Measurements from ENCODE around the gene ASTN1.

Gene ASTN1

DNA sequence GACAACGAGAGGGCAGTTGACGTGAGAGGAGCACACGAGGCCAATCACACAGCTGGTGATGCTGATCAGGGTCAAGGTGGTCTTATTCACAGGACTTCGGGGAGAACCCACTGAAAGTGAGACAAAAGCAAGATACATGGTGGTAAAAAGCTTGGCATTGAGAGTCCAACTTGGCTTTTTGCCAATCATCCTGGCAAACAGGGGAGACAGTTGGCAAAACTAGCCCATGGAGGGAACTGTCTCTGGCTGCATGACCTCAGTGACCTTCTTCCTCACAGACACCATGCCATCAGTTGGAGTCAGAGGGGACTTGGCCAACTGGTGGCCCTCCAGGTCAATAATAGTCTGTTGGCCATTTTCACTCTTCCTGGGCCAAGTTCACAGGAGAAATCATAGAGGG is 139.9 kb downstream of the ASTN1 start:
- DNase-seq: no peak

DNA sequence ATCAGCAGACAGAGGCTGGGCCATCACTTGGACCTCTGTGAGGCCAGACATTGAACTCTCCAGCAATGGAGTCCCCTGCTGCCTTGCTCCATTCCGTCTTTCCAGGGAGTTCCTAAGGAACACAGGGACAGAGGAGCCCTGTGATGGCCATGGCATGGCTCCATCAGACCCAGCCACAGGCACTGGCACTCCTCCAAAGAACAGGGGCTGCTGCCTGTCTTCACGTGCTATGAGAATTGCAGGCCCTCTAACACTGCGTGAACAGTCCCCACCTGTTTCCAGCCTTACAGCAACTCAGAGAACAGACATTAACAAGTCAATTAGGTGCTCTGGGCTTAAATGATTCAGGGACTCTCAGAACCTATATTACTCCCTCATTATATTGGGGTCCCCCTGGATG is 140.8 kb downstream of the ASTN1 start:
- DNase-seq: peak; percentile 100

DNA sequence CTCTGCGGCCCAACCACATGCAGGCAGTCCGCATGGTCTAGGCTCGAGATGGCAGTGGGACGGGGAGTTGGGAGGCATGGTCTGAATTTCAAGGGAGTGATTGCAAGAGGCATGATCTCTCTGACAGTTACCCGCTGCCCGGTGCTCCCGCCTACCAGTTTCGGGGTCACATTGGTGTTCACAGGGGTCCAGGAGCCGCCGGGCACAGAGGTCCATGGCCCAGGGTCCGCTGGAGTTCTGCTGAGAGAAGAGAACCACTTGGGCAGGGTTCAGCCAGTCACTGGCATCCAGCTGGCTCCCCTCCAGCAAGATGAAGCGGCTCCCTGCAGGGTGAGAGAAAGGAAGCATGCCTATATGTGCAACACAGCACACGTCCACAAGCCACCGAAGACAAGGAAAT is 141.3 kb downstream of the ASTN1 start:
- no peak for DNase-seq

GRCh38 chr1:177021687-177022086 is 142.8 kb downstream of the ASTN1 start:
- peak; percentile 99 for DNase-seq

DNA sequence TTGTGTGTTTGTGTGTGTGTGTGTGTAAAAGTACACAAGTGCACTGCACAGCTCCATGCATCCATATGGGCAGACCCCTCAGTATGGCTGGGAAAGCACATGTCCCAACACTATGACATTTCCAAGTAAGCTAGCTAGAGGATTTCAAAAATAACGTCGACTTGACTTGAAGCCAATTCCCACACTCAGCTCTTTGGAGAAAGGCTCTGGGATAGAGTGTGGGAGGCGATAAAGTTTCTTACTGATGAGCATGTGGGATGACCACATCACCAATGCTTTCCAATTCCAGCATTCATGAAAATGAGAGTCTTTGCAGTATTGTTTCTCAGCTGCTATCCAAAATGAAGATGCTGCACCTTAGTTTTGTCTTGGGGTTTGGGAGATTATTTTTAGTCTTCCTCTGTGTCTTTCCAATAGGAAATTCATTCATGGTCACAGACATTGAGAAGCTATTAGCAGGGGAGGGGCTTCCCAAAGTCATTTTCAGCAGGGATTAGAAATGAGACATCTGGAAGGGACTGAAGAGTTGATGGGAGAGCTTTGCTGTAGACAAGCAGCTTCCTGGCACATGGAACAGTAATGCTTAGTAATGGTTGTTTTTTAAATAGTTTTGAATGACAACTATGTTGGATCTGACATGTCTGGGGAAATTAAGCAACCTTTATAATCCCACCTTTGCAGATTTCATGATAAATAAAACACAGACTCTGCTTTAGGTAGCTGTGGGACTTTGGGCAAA is 143.5 kb downstream of the ASTN1 start:
- DNase-seq: peak; percentile 99

- peak; percentile 100 for DNase-seq
Observed at GRCh38 chr1:177017287-177017852, 147.1 kb downstream of the ASTN1 start.

GRCh38 chr1:177014325-177014724 is 150.2 kb downstream of the ASTN1 start:
- no peak for DNase-seq

GRCh38 chr1:177012342-177012925 is 152.1 kb downstream of the ASTN1 start:
- DNase-seq: no peak

DNA sequence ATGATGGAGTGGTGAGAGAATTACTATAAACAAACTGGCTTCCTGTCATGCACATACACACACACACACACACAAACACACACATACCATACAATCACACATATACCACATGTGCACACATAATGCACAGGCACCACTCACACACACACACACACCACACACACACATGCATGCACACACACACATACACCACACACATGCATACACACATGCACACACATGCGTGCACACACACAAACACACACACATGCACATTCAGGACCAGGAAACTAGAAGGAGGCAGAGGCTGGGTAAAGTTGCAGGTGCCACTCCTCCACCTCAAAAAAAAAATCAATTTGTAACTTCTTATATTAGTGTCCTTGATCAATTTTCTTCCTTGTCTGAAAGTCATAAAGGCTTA is 153.0 kb downstream of the ASTN1 start:
- no peak for DNase-seq

- peak; percentile 100 for DNase-seq
Observed at GRCh38 chr1:177010211-177010825, 154.2 kb downstream of the ASTN1 start.

GRCh38 chr1:177008653-177009052 is 155.9 kb downstream of the ASTN1 start:
- DNase-seq: no peak

- no peak for DNase-seq
Observed at GRCh38 chr1:177007437-177008161, 156.9 kb downstream of the ASTN1 start.

GRCh38 chr1:177002891-177003290 is 161.6 kb downstream of the ASTN1 start:
- DNase-seq: no peak

DNA sequence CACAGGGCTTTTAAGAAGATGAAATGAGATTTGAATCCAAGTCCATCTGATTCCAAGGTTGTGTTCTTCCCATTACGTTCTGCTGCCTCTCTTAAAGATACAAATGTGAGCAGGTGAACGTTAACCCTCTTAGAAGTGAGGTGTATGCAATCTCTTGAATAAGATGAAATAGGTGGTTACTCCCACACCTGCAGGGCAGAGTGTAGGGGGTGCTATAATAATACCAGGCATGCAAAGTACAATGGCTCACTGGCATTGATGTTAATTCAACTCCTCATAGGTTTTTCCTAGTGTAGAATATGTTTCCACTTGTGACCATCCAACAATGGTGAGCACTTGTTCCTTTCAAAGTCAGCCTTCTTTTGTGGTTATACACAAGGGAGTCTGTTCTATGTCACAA is 163.0 kb downstream of the ASTN1 start:
- no peak for DNase-seq

- no peak for DNase-seq
Observed at GRCh38 chr1:176998183-176998795, 166.2 kb downstream of the ASTN1 start.

DNA sequence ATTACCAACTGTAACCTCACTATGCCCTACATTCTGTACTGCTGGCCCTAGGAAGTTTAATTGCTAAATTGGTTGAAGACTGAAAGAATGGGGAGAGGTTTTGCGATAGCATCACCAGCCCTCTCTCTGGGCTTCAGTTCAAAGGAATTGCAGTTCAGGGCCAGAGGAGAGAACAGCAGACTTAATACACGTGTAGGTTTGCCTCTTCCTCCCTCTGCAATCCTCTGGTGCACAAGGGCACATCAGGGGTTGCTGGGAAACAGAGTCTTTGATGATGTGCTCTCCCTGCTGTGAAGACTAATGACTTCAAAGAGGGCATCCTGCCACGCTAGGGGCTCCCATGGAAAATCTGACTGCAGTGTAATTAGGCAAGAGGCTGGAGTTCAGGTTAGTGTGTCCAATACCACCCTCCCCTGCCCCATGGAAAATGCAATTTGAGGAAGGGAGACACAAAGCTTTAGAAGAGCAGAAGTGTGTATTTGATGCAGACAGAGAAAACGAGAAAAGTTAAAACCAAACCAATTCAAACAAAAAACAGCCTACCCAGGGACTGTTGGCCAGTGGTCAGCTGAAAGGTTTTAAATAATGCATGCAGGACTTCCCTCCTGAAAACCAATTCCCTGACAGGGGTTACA is 167.9 kb downstream of the ASTN1 start:
- DNase-seq: no peak

DNA sequence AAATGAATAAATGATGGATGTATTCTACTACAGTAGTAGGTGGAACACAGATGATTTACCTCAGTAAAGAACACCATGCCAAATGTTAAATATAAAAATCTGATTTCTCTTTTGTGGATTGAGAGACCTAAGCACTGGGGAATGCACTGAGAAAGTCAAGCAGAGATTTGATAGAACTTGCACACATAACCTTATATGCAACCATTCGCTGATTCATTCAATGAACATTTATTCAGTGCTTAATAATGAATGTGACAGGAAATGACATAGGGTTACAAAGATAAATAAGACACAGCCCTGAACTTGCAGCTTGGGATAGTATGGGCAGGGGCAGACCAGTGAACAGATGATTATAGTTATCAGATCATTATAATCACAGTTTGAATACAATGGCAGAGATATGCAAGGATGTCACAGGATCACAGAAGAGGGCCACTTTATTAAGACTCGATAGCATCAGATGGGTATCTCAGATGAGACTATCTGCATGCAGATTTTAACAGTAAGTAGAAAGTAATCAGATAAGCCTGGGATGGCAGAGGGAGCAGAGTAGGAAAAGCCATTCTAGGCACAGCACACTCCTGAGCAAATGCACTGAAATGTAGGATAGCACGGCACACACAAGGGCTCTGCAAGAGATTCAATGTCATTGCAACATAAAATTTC is 169.4 kb downstream of the ASTN1 start:
- no peak for DNase-seq

- no peak for DNase-seq
Observed at GRCh38 chr1:176993587-176993986, 170.9 kb downstream of the ASTN1 start.

- no peak for DNase-seq
Observed at GRCh38 chr1:176989754-176990153, 174.8 kb downstream of the ASTN1 start.

DNA sequence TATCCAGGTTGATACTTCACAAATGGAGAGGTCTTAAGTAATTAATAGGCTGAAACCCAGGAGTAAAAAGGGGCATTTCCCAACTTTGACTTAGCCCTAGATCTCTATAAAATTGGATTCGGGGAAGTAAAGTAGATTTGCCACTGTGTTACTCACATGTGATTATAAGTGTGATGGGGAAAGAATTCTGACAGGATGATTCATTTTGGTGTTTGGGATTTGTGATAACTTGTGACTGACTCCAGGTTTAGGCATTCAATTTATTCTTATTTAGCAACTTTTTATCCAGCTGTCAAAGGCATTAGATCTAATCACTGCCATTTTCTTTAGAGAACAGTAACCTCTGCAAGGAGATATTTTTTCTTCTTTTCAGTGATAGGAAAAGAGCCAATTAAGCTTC is 175.5 kb downstream of the ASTN1 start:
- no peak for DNase-seq

DNA sequence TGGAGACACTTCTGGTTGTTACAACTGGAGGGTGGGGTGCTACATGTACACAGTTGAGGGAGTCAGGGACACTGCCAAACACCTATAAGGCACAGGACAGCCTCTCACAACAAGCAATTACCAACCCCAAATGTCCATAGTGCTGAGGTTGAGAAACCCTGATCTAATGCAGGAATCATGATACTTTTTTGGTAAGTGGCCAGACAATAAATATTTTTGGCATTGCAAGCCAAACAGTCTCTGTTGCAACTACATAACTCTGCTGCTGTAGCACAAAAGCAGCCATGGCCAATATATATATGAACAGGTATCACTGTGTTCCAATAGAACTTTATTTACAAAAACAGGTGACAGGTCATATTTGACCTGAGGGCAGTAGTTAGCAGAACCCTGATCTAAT is 177.5 kb downstream of the ASTN1 start:
- DNase-seq: no peak

DNA sequence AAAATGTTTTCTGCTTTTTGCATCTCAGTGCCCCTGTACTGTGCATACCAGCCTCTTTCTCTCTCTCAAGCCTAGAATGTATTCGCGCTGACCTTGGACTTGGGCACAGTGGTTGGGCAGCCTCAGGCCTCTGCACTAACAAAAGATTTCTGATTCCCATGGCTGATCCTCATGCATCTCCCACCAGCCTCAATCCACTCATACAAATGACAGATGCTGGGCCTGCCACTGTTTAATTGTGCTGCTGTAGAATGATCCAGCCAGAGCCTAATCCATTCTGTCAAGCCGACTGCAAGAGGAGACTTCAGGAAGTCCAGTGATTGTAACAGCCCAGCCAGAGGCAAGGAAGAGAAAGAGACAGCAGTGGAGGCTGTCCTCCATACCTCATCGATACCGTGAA is 180.8 kb downstream of the ASTN1 start:
- no peak for DNase-seq
